HEK293 (cell line): Measurements from ENCODE around the gene KCNMA1.

Source experiments
- CTCF ChIA-PET: fragments of 350-600 bp; formaldehyde crosslinking; extraction: SDS; loops from one replicate; lab custom pipeline; 2021; ENCODE audit warnings: antibody characterized with exemption; lab: Yijun Ruan, JAX
- POLR2A ChIA-PET: fragments of 300-600 bp; formaldehyde crosslinking; extraction: SDS; loops from one replicate; lab custom pipeline; 2020; ENCODE audit warnings: antibody characterized with exemption, inconsistent platforms; lab: Yijun Ruan, JAX
- H3K27ac ChIP-seq: fragments of 200-500 bp; sonication (Bioruptor generic); 2 replicates; pipeline ENCODE4 v1.5.1; 2014; ENCODE audit warnings: low read depth, low read length, control low read depth, inconsistent platforms; ENCODE audit errors: extremely low read depth
- H3K36me3 ChIP-seq, 2 experiments: fragments of 200-500 bp in 1 of 2; sonication (Bioruptor generic) in 1 of 2; 1 replicate in 1 of 2; 2 replicates in 1 of 2; pipeline ENCODE4 v1.5.1; 2014 to 2017; ENCODE audit warnings: inconsistent platforms in 2 of 2, low read length in 2 of 2; ENCODE audit not compliant: control insufficient read depth in 2 of 2, insufficient read depth in 1 of 2
- H3K4me1 ChIP-seq: fragments of 200-500 bp; sonication (Bioruptor generic); 2 replicates; pipeline ENCODE4 v1.5.1; 2014; ENCODE audit warnings: mild to moderate bottlenecking, low read length, inconsistent platforms; ENCODE audit not compliant: control insufficient read depth, insufficient read depth
- H3K4me3 ChIP-seq: 2 replicates; pipeline ENCODE4 v1.5.1; 2011; ENCODE audit warnings: low read depth, mild to moderate bottlenecking, control low read depth, low read length, moderate library complexity
- H3K9me3 ChIP-seq: fragments of 200-500 bp; sonication (Bioruptor generic); 2 replicates; pipeline ENCODE4 v1.5.1; 2014; ENCODE audit warnings: low read depth, low read length, inconsistent platforms; ENCODE audit not compliant: control insufficient read depth, insufficient read depth
- KLF16 ChIP-seq: fragments of 450-650 bp; formaldehyde crosslinking; IDR thresholded peaks from 2 replicates; pipeline ENCODE4 v1.5.1; 2017; ENCODE audit warnings: missing biosample characterization, missing genetic modification characterization
- MYNN ChIP-seq: fragments of 450-650 bp; formaldehyde crosslinking; IDR thresholded peaks from 2 replicates; pipeline ENCODE4 v1.5.1; 2016; ENCODE audit warnings: missing biosample characterization, missing genetic modification characterization, borderline replicate concordance
- SETDB1 ChIP-seq: IDR thresholded peaks from one replicate; pipeline ENCODE4 v1.6.1; 2017; ENCODE audit warnings: mild to moderate bottlenecking, low read length, moderate library complexity, mixed read lengths; ENCODE audit not compliant: insufficient read length
- TRIM28 ChIP-seq: IDR thresholded peaks from 2 replicates; pipeline ENCODE4 v1.6.1; 2011; ENCODE audit warnings: low read length, control low read depth, borderline replicate concordance
- ZFP69B ChIP-seq: fragments of 450-650 bp; formaldehyde crosslinking; IDR thresholded peaks from 2 replicates; pipeline ENCODE4 v1.5.1; 2016; ENCODE audit warnings: missing biosample characterization, missing genetic modification characterization
- ZNF133 ChIP-seq: fragments of 450-650 bp; formaldehyde crosslinking; IDR thresholded peaks from 2 replicates; pipeline ENCODE4 v1.5.1; 2016; ENCODE audit warnings: missing biosample characterization, missing genetic modification characterization
- ZNF140 ChIP-seq: fragments of 450-650 bp; formaldehyde crosslinking; IDR thresholded peaks from 2 replicates; pipeline ENCODE4 v1.5.1; 2016; ENCODE audit warnings: missing biosample characterization, missing genetic modification characterization
- ZNF223 ChIP-seq: fragments of 450-650 bp; formaldehyde crosslinking; IDR thresholded peaks from 2 replicates; pipeline ENCODE4 v1.5.1; 2016; ENCODE audit warnings: missing biosample characterization, missing genetic modification characterization
- ZNF366 ChIP-seq: fragments of 450-650 bp; formaldehyde crosslinking; conservative IDR thresholded peaks from 2 replicates; pipeline ENCODE4 v1.5.1; 2016; ENCODE audit warnings: missing biosample characterization, missing genetic modification characterization
- ZNF416 ChIP-seq: fragments of 450-650 bp; formaldehyde crosslinking; IDR thresholded peaks from 2 replicates; pipeline ENCODE4 v1.5.1; 2016; ENCODE audit warnings: missing biosample characterization, missing genetic modification characterization
- ZNF501 ChIP-seq: fragments of 450-650 bp; formaldehyde crosslinking; IDR thresholded peaks from 2 replicates; pipeline ENCODE4 v1.5.1; 2016; ENCODE audit warnings: missing biosample characterization, missing genetic modification characterization
- ZNF707 ChIP-seq: fragments of 450-650 bp; formaldehyde crosslinking; IDR thresholded peaks from 2 replicates; pipeline ENCODE4 v1.5.1; 2016; ENCODE audit warnings: missing biosample characterization, missing genetic modification characterization
- ZNF76 ChIP-seq: fragments of 450-650 bp; formaldehyde crosslinking; IDR thresholded peaks from 2 replicates; pipeline ENCODE4; 2016; ENCODE audit warnings: low read depth, missing biosample characterization, missing genetic modification characterization, borderline replicate concordance
- ZNF792 ChIP-seq: fragments of 450-650 bp; formaldehyde crosslinking; IDR thresholded peaks from 2 replicates; pipeline ENCODE4 v1.5.1; 2016; ENCODE audit warnings: missing biosample characterization, missing genetic modification characterization
- TF ChIP-seq, protein P1 (sequence below): fragments of 450-650 bp; formaldehyde crosslinking; IDR thresholded peaks from 2 replicates; pipeline ENCODE4 v1.5.1; 2016; ENCODE audit warnings: missing biosample characterization, missing genetic modification characterization
- TF ChIP-seq, protein P2 (sequence below): fragments of 450-650 bp; formaldehyde crosslinking; conservative IDR thresholded peaks from 2 replicates; pipeline ENCODE4 v1.5.1; 2016; ENCODE audit warnings: low read depth, missing biosample characterization, missing genetic modification characterization
- TF ChIP-seq, protein P3 (sequence below): fragments of 450-650 bp; formaldehyde crosslinking; IDR thresholded peaks from 2 replicates; pipeline ENCODE4 v1.5.1; 2016; ENCODE audit warnings: missing biosample characterization, missing genetic modification characterization
- TF ChIP-seq, protein P4 (sequence below): fragments of 450-650 bp; formaldehyde crosslinking; IDR thresholded peaks from 2 replicates; pipeline ENCODE4 v1.5.1; 2016; ENCODE audit warnings: missing biosample characterization, missing genetic modification characterization

The KCNMA1 gene

DNA sequence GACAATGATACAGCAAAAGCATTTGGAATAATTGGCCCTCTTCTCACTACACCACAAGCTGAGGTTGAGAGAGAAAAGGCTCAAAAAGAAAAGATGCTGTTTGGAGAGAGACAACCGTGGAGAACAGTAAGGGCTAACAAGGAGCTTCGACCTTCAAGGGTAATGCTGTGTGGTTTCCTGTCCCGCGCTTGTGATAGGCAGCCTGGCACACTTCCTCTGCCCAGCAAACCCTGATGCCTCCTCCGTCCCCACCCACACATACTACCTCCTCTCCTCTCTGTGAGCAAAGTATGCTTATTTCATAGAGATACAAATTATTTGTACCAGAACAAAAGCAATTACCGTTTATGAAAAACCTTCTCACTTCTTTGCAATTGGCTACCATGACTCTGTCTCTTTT is 755.4 kb downstream of the KCNMA1 start:
- Histone ChIP-seq H3K27ac (no peak overlapping the region), H3K36me3 (no peaks in the 10 kb centered on the region), H3K4me1 (no peaks in the 10 kb centered on the region), H3K4me3 (no peak overlapping the region), H3K9me3 (no peaks in the 10 kb centered on the region)
- POLR2A ChIA-PET: no interaction called here
- TF ChIP-seq ZNF416 (tag by site-specific recombination) (no peak), TRIM28 (no peak), ZNF223 (no peak), ZNF792 (no peak), MYNN (tag by site-specific recombination) (no peak)
- TF ChIP-seq, protein P1, sequence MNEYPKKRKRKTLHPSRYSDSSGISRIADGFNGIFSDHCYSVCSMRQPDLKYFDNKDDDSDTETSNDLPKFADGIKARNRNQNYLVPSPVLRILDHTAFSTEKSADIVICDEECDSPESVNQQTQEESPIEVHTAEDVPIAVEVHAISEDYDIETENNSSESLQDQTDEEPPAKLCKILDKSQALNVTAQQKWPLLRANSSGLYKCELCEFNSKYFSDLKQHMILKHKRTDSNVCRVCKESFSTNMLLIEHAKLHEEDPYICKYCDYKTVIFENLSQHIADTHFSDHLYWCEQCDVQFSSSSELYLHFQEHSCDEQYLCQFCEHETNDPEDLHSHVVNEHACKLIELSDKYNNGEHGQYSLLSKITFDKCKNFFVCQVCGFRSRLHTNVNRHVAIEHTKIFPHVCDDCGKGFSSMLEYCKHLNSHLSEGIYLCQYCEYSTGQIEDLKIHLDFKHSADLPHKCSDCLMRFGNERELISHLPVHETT (tag by site-specific recombination): no peak
- CTCF ChIA-PET: interaction anchor here (0.5 kb wide), 1 partner anchor 229 kb away, joined by 3 read pairs; no protein-coding TSS in a partner anchor

DNA sequence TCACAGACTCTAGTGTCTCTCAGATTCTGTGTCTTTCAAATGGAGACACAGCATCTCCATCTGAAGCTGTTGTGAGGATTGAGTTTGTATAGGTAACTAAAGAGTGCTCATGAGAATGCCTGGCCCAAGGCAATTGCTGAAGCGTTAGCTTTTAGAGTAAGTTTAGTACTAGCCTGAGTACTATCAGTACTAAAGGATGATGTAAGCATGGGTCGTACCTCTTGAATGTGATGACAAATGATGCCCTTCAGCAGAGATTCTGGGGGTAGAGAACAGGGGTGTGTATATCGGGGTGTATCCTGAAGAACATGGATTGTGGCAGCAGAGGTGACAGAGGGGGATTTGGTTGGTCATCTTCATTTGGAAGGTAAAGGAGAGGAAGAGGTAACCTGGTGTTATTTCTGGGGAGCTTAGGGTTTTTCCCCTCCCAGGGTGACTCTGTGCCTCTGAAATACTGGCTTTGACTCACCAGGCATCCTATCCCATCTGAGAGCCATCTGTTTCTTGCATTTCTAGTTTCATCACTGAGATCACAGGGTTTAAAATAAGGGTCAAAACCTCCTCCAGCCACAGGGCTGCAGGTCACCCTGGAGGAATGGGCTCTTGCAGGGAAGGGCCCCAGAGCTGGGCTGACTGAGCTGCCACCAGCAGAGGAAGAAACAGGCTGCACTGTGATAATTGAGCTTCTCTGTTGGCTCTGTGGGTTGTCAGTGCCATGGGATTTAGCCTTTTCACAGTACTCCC is 756.0 kb downstream of the KCNMA1 start:
- no peak overlapping the region for H3K27ac ChIP-seq
- POLR2A ChIA-PET: no interaction called here

DNA sequence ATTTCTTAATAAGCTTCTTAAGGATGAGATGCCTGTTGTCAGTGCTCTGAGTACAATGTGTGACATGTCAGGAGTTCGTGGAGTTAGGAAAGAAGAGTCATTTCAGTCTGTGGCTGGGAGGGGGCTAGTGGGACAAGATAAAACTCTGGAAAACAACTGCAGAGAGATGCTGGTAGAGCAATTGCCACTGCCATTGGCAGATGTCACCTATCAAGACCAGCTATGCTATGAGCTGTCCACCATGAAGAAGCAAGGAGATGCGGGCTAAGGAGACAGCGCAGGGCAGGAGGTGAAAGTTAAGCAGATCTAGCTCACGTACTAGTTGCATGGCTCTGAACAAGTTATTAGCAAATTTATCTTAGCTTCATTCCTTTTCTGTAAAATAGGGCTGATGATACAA is 756.7 kb downstream of the KCNMA1 start:
- POLR2A ChIA-PET: no interaction called here
- Histone ChIP-seq H3K4me3 (no peak overlapping the region), H3K27ac (no peak overlapping the region)
- TF ChIP-seq ZNF76 (tag by site-specific recombination) (no peak), ZNF140 (tag by site-specific recombination) (no peak), ZNF366 (tag by site-specific recombination) (no peak), ZNF133 (tag by site-specific recombination) (no peak), ZNF707 (tag by site-specific recombination) (no peak), ZFP69B (tag by site-specific recombination) (no peak)
- TF ChIP-seq, protein P2, sequence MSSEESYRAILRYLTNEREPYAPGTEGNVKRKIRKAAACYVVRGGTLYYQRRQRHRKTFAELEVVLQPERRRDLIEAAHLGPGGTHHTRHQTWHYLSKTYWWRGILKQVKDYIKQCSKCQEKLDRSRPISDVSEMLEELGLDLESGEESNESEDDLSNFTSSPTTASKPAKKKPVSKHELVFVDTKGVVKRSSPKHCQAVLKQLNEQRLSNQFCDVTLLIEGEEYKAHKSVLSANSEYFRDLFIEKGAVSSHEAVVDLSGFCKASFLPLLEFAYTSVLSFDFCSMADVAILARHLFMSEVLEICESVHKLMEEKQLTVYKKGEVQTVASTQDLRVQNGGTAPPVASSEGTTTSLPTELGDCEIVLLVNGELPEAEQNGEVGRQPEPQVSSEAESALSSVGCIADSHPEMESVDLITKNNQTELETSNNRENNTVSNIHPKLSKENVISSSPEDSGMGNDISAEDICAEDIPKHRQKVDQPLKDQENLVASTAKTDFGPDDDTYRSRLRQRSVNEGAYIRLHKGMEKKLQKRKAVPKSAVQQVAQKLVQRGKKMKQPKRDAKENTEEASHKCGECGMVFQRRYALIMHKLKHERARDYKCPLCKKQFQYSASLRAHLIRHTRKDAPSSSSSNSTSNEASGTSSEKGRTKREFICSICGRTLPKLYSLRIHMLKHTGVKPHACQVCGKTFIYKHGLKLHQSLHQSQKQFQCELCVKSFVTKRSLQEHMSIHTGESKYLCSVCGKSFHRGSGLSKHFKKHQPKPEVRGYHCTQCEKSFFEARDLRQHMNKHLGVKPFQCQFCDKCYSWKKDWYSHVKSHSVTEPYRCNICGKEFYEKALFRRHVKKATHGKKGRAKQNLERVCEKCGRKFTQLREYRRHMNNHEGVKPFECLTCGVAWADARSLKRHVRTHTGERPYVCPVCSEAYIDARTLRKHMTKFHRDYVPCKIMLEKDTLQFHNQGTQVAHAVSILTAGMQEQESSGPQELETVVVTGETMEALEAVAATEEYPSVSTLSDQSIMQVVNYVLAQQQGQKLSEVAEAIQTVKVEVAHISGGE (tag by site-specific recombination): no peak
- TF ChIP-seq, all 188 proteins: peak for 0
- no peaks in the 10 kb centered on the region for H3K36me3 ChIP-seq
- no peaks in the 10 kb centered on the region for H3K9me3 ChIP-seq
- CTCF ChIA-PET: no interaction called here
- no peaks in the 10 kb centered on the region for H3K4me1 ChIP-seq

More for the DNA sequence above, 756.0 kb downstream of the KCNMA1 start:
- H3K4me1 ChIP-seq: no peaks in the 10 kb centered on the region
- no peak for TF ChIP-seq ZNF501
- TF ChIP-seq, protein P3, sequence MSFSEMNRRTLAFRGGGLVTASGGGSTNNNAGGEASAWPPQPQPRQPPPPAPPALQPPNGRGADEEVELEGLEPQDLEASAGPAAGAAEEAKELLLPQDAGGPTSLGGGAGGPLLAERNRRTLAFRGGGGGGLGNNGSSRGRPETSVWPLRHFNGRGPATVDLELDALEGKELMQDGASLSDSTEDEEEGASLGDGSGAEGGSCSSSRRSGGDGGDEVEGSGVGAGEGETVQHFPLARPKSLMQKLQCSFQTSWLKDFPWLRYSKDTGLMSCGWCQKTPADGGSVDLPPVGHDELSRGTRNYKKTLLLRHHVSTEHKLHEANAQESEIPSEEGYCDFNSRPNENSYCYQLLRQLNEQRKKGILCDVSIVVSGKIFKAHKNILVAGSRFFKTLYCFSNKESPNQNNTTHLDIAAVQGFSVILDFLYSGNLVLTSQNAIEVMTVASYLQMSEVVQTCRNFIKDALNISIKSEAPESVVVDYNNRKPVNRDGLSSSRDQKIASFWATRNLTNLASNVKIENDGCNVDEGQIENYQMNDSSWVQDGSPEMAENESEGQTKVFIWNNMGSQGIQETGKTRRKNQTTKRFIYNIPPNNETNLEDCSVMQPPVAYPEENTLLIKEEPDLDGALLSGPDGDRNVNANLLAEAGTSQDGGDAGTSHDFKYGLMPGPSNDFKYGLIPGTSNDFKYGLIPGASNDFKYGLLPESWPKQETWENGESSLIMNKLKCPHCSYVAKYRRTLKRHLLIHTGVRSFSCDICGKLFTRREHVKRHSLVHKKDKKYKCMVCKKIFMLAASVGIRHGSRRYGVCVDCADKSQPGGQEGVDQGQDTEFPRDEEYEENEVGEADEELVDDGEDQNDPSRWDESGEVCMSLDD (tag by site-specific recombination): no peak
- TF ChIP-seq, protein P4, sequence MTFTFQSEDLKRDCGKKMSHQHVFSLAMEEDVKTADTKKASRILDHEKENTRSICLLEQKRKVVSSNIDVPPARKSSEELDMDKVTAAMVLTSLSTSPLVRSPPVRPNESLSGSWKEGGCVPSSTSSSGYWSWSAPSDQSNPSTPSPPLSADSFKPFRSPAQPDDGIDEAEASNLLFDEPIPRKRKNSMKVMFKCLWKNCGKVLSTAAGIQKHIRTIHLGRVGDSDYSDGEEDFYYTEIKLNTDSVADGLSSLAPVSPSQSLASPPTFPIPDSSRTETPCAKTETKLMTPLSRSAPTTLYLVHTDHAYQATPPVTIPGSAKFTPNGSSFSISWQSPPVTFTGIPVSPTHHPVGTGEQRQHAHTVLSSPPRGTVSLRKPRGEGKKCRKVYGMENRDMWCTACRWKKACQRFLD (tag by site-specific recombination): no peak
- TF ChIP-seq KLF16 (tag by site-specific recombination): no peak
- no peak for TF ChIP-seq SETDB1
- H3K4me3 ChIP-seq: no peak overlapping the region
- no peaks in the 10 kb centered on the region for H3K9me3 ChIP-seq
- H3K36me3 ChIP-seq: no peaks in the 10 kb centered on the region
- CTCF ChIA-PET: interaction anchor here (0.5 kb wide), 1 partner anchor 230 kb away, joined by 3 read pairs; no protein-coding TSS in a partner anchor
